IPS-18a (cell line): ENCODE measurements around the gene WDR36.

Experiments
- H3K27ac ChIP-seq: one replicate; pipeline ENCODE4 v1.5.1; 2013; ENCODE audit warnings: low read length
- H3K27me3 ChIP-seq: one replicate; pipeline ENCODE4 v1.6.1; 2013; ENCODE audit warnings: mild to moderate bottlenecking, low read length; ENCODE audit not compliant: control insufficient read depth, insufficient read depth
- H3K36me3 ChIP-seq: one replicate; pipeline ENCODE4 v1.6.1; 2013; ENCODE audit warnings: low read depth, low read length; ENCODE audit not compliant: control insufficient read depth
- H3K4me1 ChIP-seq: one replicate; pipeline ENCODE4 v1.6.1; 2013; ENCODE audit warnings: low read depth, low read length; ENCODE audit not compliant: control insufficient read depth
- H3K4me3 ChIP-seq: one replicate; pipeline ENCODE4 v1.5.1; 2013; ENCODE audit warnings: low read length
- H3K9ac ChIP-seq: one replicate; pipeline ENCODE4 v1.6.1; 2013; ENCODE audit warnings: mild to moderate bottlenecking, low read length, moderate library complexity
- H3K9me3 ChIP-seq: one replicate; pipeline ENCODE4 v1.6.1; 2013; ENCODE audit warnings: low read depth, low read length; ENCODE audit not compliant: control insufficient read depth

Gene WDR36

GRCh38 chr5:111107371-111107770, 15.2 kb downstream of the WDR36 start:
- H3K27ac ChIP-seq = no peak overlapping the region
- H3K27me3 ChIP-seq = no peaks in the 10 kb centered on the region
- H3K4me3 ChIP-seq = no peak overlapping the region
- no peaks in the 10 kb centered on the region for H3K9me3 ChIP-seq
- H3K4me1 ChIP-seq = no peaks in the 10 kb centered on the region
- no peak overlapping the region for H3K9ac ChIP-seq
- H3K36me3 ChIP-seq = peaks cover 93% of the 10 kb centered on the region

GRCh38 chr5:111111956-111112355, 19.8 kb downstream of the WDR36 start:
- Histone ChIP-seq H3K36me3 (peaks cover 66% of the 10 kb centered on the region), H3K9ac (no peak overlapping the region), H3K27ac (no peak overlapping the region), H3K4me1 (peaks cover 16% of the 10 kb centered on the region), H3K9me3 (no peaks in the 10 kb centered on the region), H3K27me3 (no peaks in the 10 kb centered on the region), H3K4me3 (no peak overlapping the region)

- Histone ChIP-seq H3K27ac (no peak overlapping the region), H3K4me3 (no peak overlapping the region), H3K4me1 (peaks cover 33% of the 10 kb centered on the region), H3K9me3 (no peaks in the 10 kb centered on the region), H3K27me3 (no peaks in the 10 kb centered on the region), H3K36me3 (peaks cover 56% of the 10 kb centered on the region), H3K9ac (no peak overlapping the region)
Observed at GRCh38 chr5:111113678-111114077, 21.5 kb downstream of the WDR36 start.

- Histone ChIP-seq H3K27ac (no peak overlapping the region), H3K36me3 (peaks cover 51% of the 10 kb centered on the region)
Observed at GRCh38 chr5:111115229-111115628, 23.1 kb downstream of the WDR36 start.

GRCh38 chr5:111116550-111116949, 24.4 kb downstream of the WDR36 start:
- H3K4me3 ChIP-seq = peak overlapping the region; percentile 44
- H3K27ac ChIP-seq = peak overlapping the region; percentile 81
- peaks cover 51% of the 10 kb centered on the region for H3K36me3 ChIP-seq
- H3K9ac ChIP-seq = peak overlapping the region; percentile 2
- H3K9me3 ChIP-seq = no peaks in the 10 kb centered on the region
- no peaks in the 10 kb centered on the region for H3K27me3 ChIP-seq
- H3K4me1 ChIP-seq = peaks cover 44% of the 10 kb centered on the region

More at GRCh38 chr5:111115229-111115628, 23.1 kb downstream of the WDR36 start:
- Histone ChIP-seq H3K4me1 (peaks cover 44% of the 10 kb centered on the region), H3K4me3 (no peak overlapping the region), H3K27me3 (no peaks in the 10 kb centered on the region), H3K9me3 (no peaks in the 10 kb centered on the region), H3K9ac (no peak overlapping the region)

GRCh38 chr5:111117136-111117535, 25.0 kb downstream of the WDR36 start:
- no peaks in the 10 kb centered on the region for H3K9me3 ChIP-seq
- peaks cover 44% of the 10 kb centered on the region for H3K4me1 ChIP-seq
- H3K27ac ChIP-seq = peak overlapping the region; percentile 81
- H3K27me3 ChIP-seq = no peaks in the 10 kb centered on the region
- peaks cover 52% of the 10 kb centered on the region for H3K36me3 ChIP-seq
- peak overlapping the region; percentile 2 for H3K9ac ChIP-seq
- H3K4me3 ChIP-seq = peak overlapping the region; percentile 44

- no peak overlapping the region for H3K27ac ChIP-seq
- H3K36me3 ChIP-seq = peaks cover 55% of the 10 kb centered on the region
- H3K27me3 ChIP-seq = no peaks in the 10 kb centered on the region
Observed at GRCh38 chr5:111119221-111119620, 27.1 kb downstream of the WDR36 start.

GRCh38 chr5:111119856-111120255, 27.7 kb downstream of the WDR36 start:
- Histone ChIP-seq H3K9me3 (no peaks in the 10 kb centered on the region), H3K36me3 (peaks cover 56% of the 10 kb centered on the region)

More at GRCh38 chr5:111119221-111119620, 27.1 kb downstream of the WDR36 start:
- H3K4me3 ChIP-seq = no peak overlapping the region
- H3K9ac ChIP-seq = no peak overlapping the region
- H3K4me1 ChIP-seq = peaks cover 44% of the 10 kb centered on the region
- H3K9me3 ChIP-seq = no peaks in the 10 kb centered on the region

GRCh38 chr5:111120911-111121310, 28.8 kb downstream of the WDR36 start:
- no peak overlapping the region for H3K27ac ChIP-seq
- H3K4me3 ChIP-seq = no peak overlapping the region
- H3K27me3 ChIP-seq = no peaks in the 10 kb centered on the region
- no peaks in the 10 kb centered on the region for H3K9me3 ChIP-seq
- H3K9ac ChIP-seq = no peak overlapping the region
- peaks cover 64% of the 10 kb centered on the region for H3K36me3 ChIP-seq
- H3K4me1 ChIP-seq = peaks cover 37% of the 10 kb centered on the region

More at GRCh38 chr5:111119856-111120255, 27.7 kb downstream of the WDR36 start:
- no peak overlapping the region for H3K9ac ChIP-seq
- H3K27me3 ChIP-seq = no peaks in the 10 kb centered on the region
- no peak overlapping the region for H3K27ac ChIP-seq
- no peak overlapping the region for H3K4me3 ChIP-seq
- H3K4me1 ChIP-seq = peaks cover 44% of the 10 kb centered on the region

- Histone ChIP-seq H3K4me1 (peaks cover 33% of the 10 kb centered on the region), H3K27me3 (no peaks in the 10 kb centered on the region), H3K27ac (no peak overlapping the region), H3K4me3 (no peak overlapping the region), H3K9me3 (no peaks in the 10 kb centered on the region), H3K36me3 (peaks cover 74% of the 10 kb centered on the region), H3K9ac (no peak overlapping the region)
Observed at GRCh38 chr5:111121926-111122325, 29.8 kb downstream of the WDR36 start.

GRCh38 chr5:111122398-111122797, 30.2 kb downstream of the WDR36 start:
- H3K9me3 ChIP-seq = no peaks in the 10 kb centered on the region
- H3K27ac ChIP-seq = no peak overlapping the region
- no peak overlapping the region for H3K9ac ChIP-seq
- H3K4me3 ChIP-seq = no peak overlapping the region
- no peaks in the 10 kb centered on the region for H3K27me3 ChIP-seq
- peaks cover 77% of the 10 kb centered on the region for H3K36me3 ChIP-seq
- peaks cover 32% of the 10 kb centered on the region for H3K4me1 ChIP-seq

- H3K36me3 ChIP-seq = peaks cover 72% of the 10 kb centered on the region
- peaks cover 24% of the 10 kb centered on the region for H3K4me1 ChIP-seq
- no peak overlapping the region for H3K9ac ChIP-seq
- no peak overlapping the region for H3K4me3 ChIP-seq
- no peak overlapping the region for H3K27ac ChIP-seq
- H3K9me3 ChIP-seq = no peaks in the 10 kb centered on the region
- no peaks in the 10 kb centered on the region for H3K27me3 ChIP-seq
Observed at GRCh38 chr5:111124793-111125192, 32.6 kb downstream of the WDR36 start.
